ENCODE measurements around the gene FER1L5. TPM values are rescaled to one million over a fixed set of nuclear protein-coding genes. Genes with fewer than 3 reads are reported as not detected.

FER1L5 gene
- total RNA-seq, 1 experiment from 2014 or later: 0.07 TPM

GRCh38 chr2:96690306-96691021 lies 47.9 kb downstream of the FER1L5 start:
- no peaks in the 10 kb centered on the region for H3K4me1 ChIP-seq
- H3K4me3 ChIP-seq (ENCODE audit: low read depth, low read length): no peak overlapping the region
- ChIA-PET CTCF (no interaction called here), POLR2A (no interaction called here)
- intact Hi-C loops (cut with micrococcal nuclease; ENCODE audit: unreplicated experiment): no loop called here
- Mint-ChIP-seq H3K4me1 (ENCODE audit: low read depth, unreplicated experiment) (no peaks in the 10 kb centered on the region), H3K4me3 (ENCODE audit: unreplicated experiment) (no peak overlapping the region), H3K36me3 (ENCODE audit: insufficient read depth, unreplicated experiment) (peaks cover 5% of the 10 kb centered on the region), H3K27me3 (ENCODE audit: insufficient read depth, unreplicated experiment) (no peaks in the 10 kb centered on the region), H3K27ac (ENCODE audit: unreplicated experiment) (no peak overlapping the region), H3K9me3 (ENCODE audit: unreplicated experiment) (no peaks in the 10 kb centered on the region)
- no peak for TF ChIP-seq CTCF (IDR thresholded peaks at IDR 0.05; ENCODE audit: insufficient read depth in 1 of 2, low read depth in 1 of 2, low read length in 1 of 2, severe bottlenecking in 1 of 2, unreplicated experiment in 1 of 2)
- DNase-seq: no peak
- H3K36me3 ChIP-seq (ENCODE audit: control insufficient read depth, insufficient read depth, low read length): no peaks in the 10 kb centered on the region
- no peaks in the 10 kb centered on the region for H3K9me3 ChIP-seq
- no peaks in the 10 kb centered on the region for H3K27me3 ChIP-seq (replicated peaks; ENCODE audit: control insufficient read depth, insufficient read depth, low read length)
- no TSS peak for BruUV-seq (replicated peaks)

- Mint-ChIP-seq H3K4me1 (ENCODE audit: low read depth, unreplicated experiment) (no peaks in the 10 kb centered on the region), H3K27me3 (ENCODE audit: insufficient read depth, unreplicated experiment) (no peaks in the 10 kb centered on the region), H3K27ac (ENCODE audit: unreplicated experiment) (no peak overlapping the region), H3K36me3 (ENCODE audit: insufficient read depth, unreplicated experiment) (peaks cover 5% of the 10 kb centered on the region), H3K4me3 (ENCODE audit: unreplicated experiment) (no peak overlapping the region), H3K9me3 (ENCODE audit: unreplicated experiment) (no peaks in the 10 kb centered on the region)
- Histone ChIP-seq H3K27me3 (replicated peaks; ENCODE audit: control insufficient read depth, insufficient read depth, low read length) (no peaks in the 10 kb centered on the region), H3K4me3 (ENCODE audit: low read depth, low read length) (no peak overlapping the region), H3K36me3 (ENCODE audit: control insufficient read depth, insufficient read depth, low read length) (no peaks in the 10 kb centered on the region), H3K4me1 (no peaks in the 10 kb centered on the region), H3K9me3 (no peaks in the 10 kb centered on the region)
- no peak for DNase-seq
- ChIA-PET CTCF (no interaction called here), POLR2A (no interaction called here)
- intact Hi-C loops (cut with micrococcal nuclease; ENCODE audit: unreplicated experiment): no loop called here
- TF ChIP-seq CTCF (IDR thresholded peaks at IDR 0.05; ENCODE audit: insufficient read depth in 1 of 2, low read depth in 1 of 2, low read length in 1 of 2, severe bottlenecking in 1 of 2, unreplicated experiment in 1 of 2): no peak
- BruUV-seq (replicated peaks): no TSS peak
Observed at GRCh38 chr2:96691022-96691612, 48.6 kb downstream of the FER1L5 start.

- H3K36me3 Mint-ChIP-seq (ENCODE audit: insufficient read depth, unreplicated experiment): peaks cover 5% of the 10 kb centered on the region
- Histone ChIP-seq H3K27me3 (replicated peaks; ENCODE audit: control insufficient read depth, insufficient read depth, low read length) (no peaks in the 10 kb centered on the region), H3K36me3 (ENCODE audit: control insufficient read depth, insufficient read depth, low read length) (no peaks in the 10 kb centered on the region), H3K9me3 (no peaks in the 10 kb centered on the region), H3K4me1 (no peaks in the 10 kb centered on the region), H3K4me3 (ENCODE audit: low read depth, low read length) (no peak overlapping the region)
- BruUV-seq (replicated peaks): no TSS peak
- ChIA-PET POLR2A (no interaction called here), CTCF (no interaction called here)
- no peak for TF ChIP-seq CTCF (IDR thresholded peaks at IDR 0.05; ENCODE audit: insufficient read depth in 1 of 2, low read depth in 1 of 2, low read length in 1 of 2, severe bottlenecking in 1 of 2, unreplicated experiment in 1 of 2)
- no peaks in the 10 kb centered on the region for H3K4me1 Mint-ChIP-seq (ENCODE audit: low read depth, unreplicated experiment)
- H3K27me3 Mint-ChIP-seq (ENCODE audit: insufficient read depth, unreplicated experiment): no peaks in the 10 kb centered on the region
- H3K27ac Mint-ChIP-seq (ENCODE audit: unreplicated experiment): no peak overlapping the region
- no peaks in the 10 kb centered on the region for H3K9me3 Mint-ChIP-seq (ENCODE audit: unreplicated experiment)
- intact Hi-C loops (cut with micrococcal nuclease; ENCODE audit: unreplicated experiment): no loop called here
- DNase-seq: no peak
- H3K4me3 Mint-ChIP-seq (ENCODE audit: unreplicated experiment): no peak overlapping the region
Observed at GRCh38 chr2:96692094-96692971, 49.8 kb downstream of the FER1L5 start.

Data from Caco-2 (cell line).